Gastroesophageal sphincter (tissue), 3 donors: ENCODE results near the gene CNTNAP2.

Experiments
- POLR2AphosphoS5 ChIP-seq: sonication (generic); formaldehyde crosslinking; IDR thresholded peaks from one replicate; pipeline ENCODE4 v1.6.1; 2017; ENCODE audit warnings: antibody characterized with exemption
- TF ChIP-seq, protein P1 (sequence below), 4 experiments: fragments of 200-600 bp in 2 of 4; fragments of 450-650 bp in 2 of 4; sonication (generic) in 1 of 4; IDR thresholded peaks; one replicate each; pipeline ENCODE4 v1.5.1; 2017 to 2019; ENCODE audit warnings: antibody characterized with exemption in 4 of 4, mild to moderate bottlenecking in 2 of 4, moderate library complexity in 2 of 4

DNA sequence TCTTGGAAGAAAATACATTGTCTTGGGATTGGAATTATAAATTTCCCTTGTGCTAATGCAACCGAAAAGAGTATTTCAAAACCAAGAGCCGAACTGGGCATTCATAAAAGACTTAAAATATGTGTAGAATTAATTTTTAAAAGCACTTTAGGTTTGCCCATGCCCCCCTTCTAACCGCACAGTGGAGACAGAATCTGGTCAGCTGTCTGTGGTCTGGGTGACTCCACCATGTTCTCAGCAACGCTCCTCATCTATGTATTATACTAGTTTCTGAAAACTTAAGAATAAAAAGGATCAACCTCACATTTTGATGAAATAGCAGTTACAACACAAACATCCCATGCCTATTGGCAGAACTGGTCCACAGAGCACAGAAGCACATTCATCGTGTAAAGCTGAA is 2281.4 kb downstream of the CNTNAP2 start:
- TF ChIP-seq, protein P1, sequence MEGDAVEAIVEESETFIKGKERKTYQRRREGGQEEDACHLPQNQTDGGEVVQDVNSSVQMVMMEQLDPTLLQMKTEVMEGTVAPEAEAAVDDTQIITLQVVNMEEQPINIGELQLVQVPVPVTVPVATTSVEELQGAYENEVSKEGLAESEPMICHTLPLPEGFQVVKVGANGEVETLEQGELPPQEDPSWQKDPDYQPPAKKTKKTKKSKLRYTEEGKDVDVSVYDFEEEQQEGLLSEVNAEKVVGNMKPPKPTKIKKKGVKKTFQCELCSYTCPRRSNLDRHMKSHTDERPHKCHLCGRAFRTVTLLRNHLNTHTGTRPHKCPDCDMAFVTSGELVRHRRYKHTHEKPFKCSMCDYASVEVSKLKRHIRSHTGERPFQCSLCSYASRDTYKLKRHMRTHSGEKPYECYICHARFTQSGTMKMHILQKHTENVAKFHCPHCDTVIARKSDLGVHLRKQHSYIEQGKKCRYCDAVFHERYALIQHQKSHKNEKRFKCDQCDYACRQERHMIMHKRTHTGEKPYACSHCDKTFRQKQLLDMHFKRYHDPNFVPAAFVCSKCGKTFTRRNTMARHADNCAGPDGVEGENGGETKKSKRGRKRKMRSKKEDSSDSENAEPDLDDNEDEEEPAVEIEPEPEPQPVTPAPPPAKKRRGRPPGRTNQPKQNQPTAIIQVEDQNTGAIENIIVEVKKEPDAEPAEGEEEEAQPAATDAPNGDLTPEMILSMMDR (IDR thresholded peaks at IDR 0.05) = no peak
- no peak for TF ChIP-seq POLR2AphosphoS5
